HEK293 (cell line): ENCODE data around the gene SRP14.

Source experiments
- CTCF ChIA-PET: fragments of 350-600 bp; formaldehyde crosslinking; extraction: SDS; loops from one replicate; lab custom pipeline; 2021; ENCODE audit warnings: antibody characterized with exemption; lab: Yijun Ruan, JAX
- POLR2A ChIA-PET: fragments of 300-600 bp; formaldehyde crosslinking; extraction: SDS; loops from one replicate; lab custom pipeline; 2020; ENCODE audit warnings: antibody characterized with exemption, inconsistent platforms; lab: Yijun Ruan, JAX
- H3K27ac ChIP-seq: fragments of 200-500 bp; sonication (Bioruptor generic); 2 replicates; pipeline ENCODE4 v1.5.1; 2014; ENCODE audit warnings: low read depth, low read length, control low read depth, inconsistent platforms; ENCODE audit errors: extremely low read depth
- H3K36me3 ChIP-seq, 2 experiments: fragments of 200-500 bp in 1 of 2; sonication (Bioruptor generic) in 1 of 2; 1 replicate in 1 of 2; 2 replicates in 1 of 2; pipeline ENCODE4 v1.5.1; 2014 to 2017; ENCODE audit warnings: inconsistent platforms in 2 of 2, low read length in 2 of 2; ENCODE audit not compliant: control insufficient read depth in 2 of 2, insufficient read depth in 1 of 2
- H3K4me1 ChIP-seq: fragments of 200-500 bp; sonication (Bioruptor generic); 2 replicates; pipeline ENCODE4 v1.5.1; 2014; ENCODE audit warnings: mild to moderate bottlenecking, low read length, inconsistent platforms; ENCODE audit not compliant: control insufficient read depth, insufficient read depth
- H3K4me3 ChIP-seq: 2 replicates; pipeline ENCODE4 v1.5.1; 2011; ENCODE audit warnings: low read depth, mild to moderate bottlenecking, control low read depth, low read length, moderate library complexity
- H3K9me3 ChIP-seq: fragments of 200-500 bp; sonication (Bioruptor generic); 2 replicates; pipeline ENCODE4 v1.5.1; 2014; ENCODE audit warnings: low read depth, low read length, inconsistent platforms; ENCODE audit not compliant: control insufficient read depth, insufficient read depth
- HOXC10 ChIP-seq: sonication (generic); formaldehyde crosslinking; IDR thresholded peaks from 2 replicates; pipeline ENCODE4 v1.8.1; 2023; ENCODE audit warnings: mild to moderate bottlenecking, missing genetic modification reagents
- YY1 ChIP-seq: fragments of 450-650 bp; formaldehyde crosslinking; IDR thresholded peaks from 2 replicates; pipeline ENCODE4 v1.5.1; 2018; ENCODE audit warnings: missing biosample characterization, missing genetic modification characterization
- ZBTB17 ChIP-seq: fragments of 450-650 bp; formaldehyde crosslinking; IDR thresholded peaks from 2 replicates; pipeline ENCODE4 v1.5.1; 2016; ENCODE audit warnings: missing biosample characterization, missing genetic modification characterization
- ZBTB48 ChIP-seq: fragments of 450-650 bp; formaldehyde crosslinking; IDR thresholded peaks from 2 replicates; pipeline ENCODE4 v1.5.1; 2016; ENCODE audit warnings: missing biosample characterization, missing genetic modification characterization
- ZEB2 ChIP-seq: fragments of 450-650 bp; formaldehyde crosslinking; IDR thresholded peaks from 2 replicates; pipeline ENCODE4 v1.5.1; 2016; ENCODE audit warnings: missing biosample characterization, missing genetic modification characterization
- ZNF157 ChIP-seq: fragments of 450-650 bp; formaldehyde crosslinking; IDR thresholded peaks from 2 replicates; pipeline ENCODE4 v1.5.1; 2016; ENCODE audit warnings: missing biosample characterization, missing genetic modification characterization
- ZNF239 ChIP-seq: fragments of 450-650 bp; formaldehyde crosslinking; IDR thresholded peaks from 2 replicates; pipeline ENCODE4 v1.5.1; 2016; ENCODE audit warnings: missing biosample characterization, missing genetic modification characterization
- ZNF350 ChIP-seq: fragments of 450-650 bp; formaldehyde crosslinking; IDR thresholded peaks from 2 replicates; pipeline ENCODE4 v1.5.0; 2017; ENCODE audit warnings: missing biosample characterization, mild to moderate bottlenecking, missing genetic modification characterization
- ZNF354C ChIP-seq: fragments of 450-650 bp; formaldehyde crosslinking; IDR thresholded peaks from 2 replicates; pipeline ENCODE4 v1.5.1; 2016; ENCODE audit warnings: missing biosample characterization, missing genetic modification characterization, low read depth, borderline replicate concordance
- ZNF391 ChIP-seq: fragments of 450-650 bp; formaldehyde crosslinking; IDR thresholded peaks from 2 replicates; pipeline ENCODE4 v1.5.1; 2016; ENCODE audit warnings: low read depth, missing biosample characterization, missing genetic modification characterization, borderline replicate concordance
- ZNF585B ChIP-seq: fragments of 450-650 bp; formaldehyde crosslinking; IDR thresholded peaks from 2 replicates; pipeline ENCODE4 v1.5.1; 2016; ENCODE audit warnings: missing biosample characterization, missing genetic modification characterization
- ZNF623 ChIP-seq: fragments of 450-650 bp; formaldehyde crosslinking; IDR thresholded peaks from 2 replicates; pipeline ENCODE4 v1.5.1; 2016; ENCODE audit warnings: missing biosample characterization, missing genetic modification characterization
- ZNF677 ChIP-seq: fragments of 450-650 bp; IDR thresholded peaks from 2 replicates; pipeline ENCODE4 v1.5.0; 2018; ENCODE audit warnings: missing biosample characterization, mild to moderate bottlenecking, missing genetic modification characterization, moderate library complexity
- ZSCAN23 ChIP-seq: fragments of 450-650 bp; formaldehyde crosslinking; IDR thresholded peaks from 2 replicates; pipeline ENCODE4 v1.5.1; 2016; ENCODE audit warnings: missing biosample characterization, missing genetic modification characterization
- TF ChIP-seq, protein P1 (sequence below): fragments of 450-650 bp; formaldehyde crosslinking; IDR thresholded peaks from 2 replicates; pipeline ENCODE4 v1.5.1; 2016; ENCODE audit warnings: missing biosample characterization, missing genetic modification characterization
- TF ChIP-seq, protein P2 (sequence below): fragments of 450-650 bp; formaldehyde crosslinking; IDR thresholded peaks from 2 replicates; pipeline ENCODE4 v1.5.1; 2016; ENCODE audit warnings: missing biosample characterization, missing genetic modification characterization
- TF ChIP-seq, protein P3 (sequence below): fragments of 450-650 bp; formaldehyde crosslinking; IDR thresholded peaks from 2 replicates; pipeline ENCODE4 v1.5.1; 2016; ENCODE audit warnings: missing biosample characterization, missing genetic modification characterization
- TF ChIP-seq, protein P4 (sequence below): fragments of 450-650 bp; formaldehyde crosslinking; IDR thresholded peaks from 2 replicates; pipeline ENCODE4 v1.5.1; 2016; ENCODE audit warnings: missing biosample characterization, missing genetic modification characterization
- TF ChIP-seq, protein P5 (sequence below): sonication (generic); formaldehyde crosslinking; IDR thresholded peaks from 2 replicates; pipeline ENCODE4 v1.8.1; 2022; ENCODE audit warnings: mild to moderate bottlenecking, moderate library complexity, missing genetic modification reagents
- TF ChIP-seq, protein P6 (sequence below): fragments of 450-650 bp; formaldehyde crosslinking; IDR thresholded peaks from 2 replicates; pipeline ENCODE4 v1.5.1; 2017; ENCODE audit warnings: missing biosample characterization, missing genetic modification characterization

SRP14 gene

DNA sequence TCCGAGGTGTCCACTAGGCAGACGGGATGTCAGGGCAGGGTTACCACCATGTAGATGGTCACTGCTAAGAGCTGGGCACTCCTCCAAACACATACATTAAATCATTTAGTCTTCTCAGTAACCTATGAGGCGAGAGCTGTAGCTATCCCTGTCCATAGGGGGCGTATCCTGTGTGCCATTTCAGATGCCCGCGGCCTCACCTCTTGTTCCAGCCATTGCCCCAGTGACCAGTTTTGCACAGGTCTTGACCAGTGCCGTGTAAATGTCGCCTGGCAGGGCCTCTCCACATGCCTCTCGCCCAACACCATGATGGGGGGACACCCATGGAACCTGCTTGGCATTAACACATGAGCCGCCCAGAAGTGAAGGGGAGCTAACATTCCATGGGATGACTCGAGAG is 20.8 kb upstream of the SRP14 start:
- H3K36me3 ChIP-seq: no peaks in the 10 kb centered on the region
- POLR2A ChIA-PET: no interaction called here
- H3K4me3 ChIP-seq: no peak overlapping the region
- no peaks in the 10 kb centered on the region for H3K4me1 ChIP-seq
- CTCF ChIA-PET: interaction anchor here (0.6 to 1.2 kb wide), 8 partner anchors 11 to 831 kb away, joined by 3 to 4 read pairs (median 3); no protein-coding TSS in a partner anchor
- H3K27ac ChIP-seq: no peak overlapping the region
- no peaks in the 10 kb centered on the region for H3K9me3 ChIP-seq
- TF ChIP-seq, protein P1, sequence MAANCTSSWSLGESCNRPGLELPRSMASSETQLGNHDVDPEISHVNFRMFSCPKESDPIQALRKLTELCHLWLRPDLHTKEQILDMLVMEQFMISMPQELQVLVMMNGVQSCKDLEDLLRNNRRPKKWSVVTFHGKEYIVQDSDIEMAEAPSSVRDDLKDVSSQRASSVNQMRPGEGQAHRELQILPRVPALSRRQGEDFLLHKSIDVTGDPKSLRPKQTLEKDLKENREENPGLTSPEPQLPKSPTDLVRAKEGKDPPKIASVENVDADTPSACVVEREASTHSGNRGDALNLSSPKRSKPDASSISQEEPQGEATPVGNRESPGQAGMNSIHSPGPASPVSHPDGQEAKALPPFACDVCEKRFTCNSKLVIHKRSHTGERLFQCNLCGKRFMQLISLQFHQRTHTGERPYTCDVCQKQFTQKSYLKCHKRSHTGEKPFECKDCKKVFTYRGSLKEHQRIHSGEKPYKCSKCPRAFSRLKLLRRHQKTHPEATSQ (tag by site-specific recombination): no peak
- TF ChIP-seq ZBTB48 (no peak), ZNF677 (tag by site-specific recombination) (no peak), HOXC10 (CRISPR knock-in tag) (no peak), ZNF239 (no peak), ZEB2 (tag by site-specific recombination) (no peak), ZNF391 (tag by site-specific recombination) (no peak), ZNF623 (tag by site-specific recombination) (no peak), ZNF157 (no peak), ZBTB17 (tag by site-specific recombination) (no peak)
- TF ChIP-seq, protein P2, sequence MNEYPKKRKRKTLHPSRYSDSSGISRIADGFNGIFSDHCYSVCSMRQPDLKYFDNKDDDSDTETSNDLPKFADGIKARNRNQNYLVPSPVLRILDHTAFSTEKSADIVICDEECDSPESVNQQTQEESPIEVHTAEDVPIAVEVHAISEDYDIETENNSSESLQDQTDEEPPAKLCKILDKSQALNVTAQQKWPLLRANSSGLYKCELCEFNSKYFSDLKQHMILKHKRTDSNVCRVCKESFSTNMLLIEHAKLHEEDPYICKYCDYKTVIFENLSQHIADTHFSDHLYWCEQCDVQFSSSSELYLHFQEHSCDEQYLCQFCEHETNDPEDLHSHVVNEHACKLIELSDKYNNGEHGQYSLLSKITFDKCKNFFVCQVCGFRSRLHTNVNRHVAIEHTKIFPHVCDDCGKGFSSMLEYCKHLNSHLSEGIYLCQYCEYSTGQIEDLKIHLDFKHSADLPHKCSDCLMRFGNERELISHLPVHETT: no peak

DNA sequence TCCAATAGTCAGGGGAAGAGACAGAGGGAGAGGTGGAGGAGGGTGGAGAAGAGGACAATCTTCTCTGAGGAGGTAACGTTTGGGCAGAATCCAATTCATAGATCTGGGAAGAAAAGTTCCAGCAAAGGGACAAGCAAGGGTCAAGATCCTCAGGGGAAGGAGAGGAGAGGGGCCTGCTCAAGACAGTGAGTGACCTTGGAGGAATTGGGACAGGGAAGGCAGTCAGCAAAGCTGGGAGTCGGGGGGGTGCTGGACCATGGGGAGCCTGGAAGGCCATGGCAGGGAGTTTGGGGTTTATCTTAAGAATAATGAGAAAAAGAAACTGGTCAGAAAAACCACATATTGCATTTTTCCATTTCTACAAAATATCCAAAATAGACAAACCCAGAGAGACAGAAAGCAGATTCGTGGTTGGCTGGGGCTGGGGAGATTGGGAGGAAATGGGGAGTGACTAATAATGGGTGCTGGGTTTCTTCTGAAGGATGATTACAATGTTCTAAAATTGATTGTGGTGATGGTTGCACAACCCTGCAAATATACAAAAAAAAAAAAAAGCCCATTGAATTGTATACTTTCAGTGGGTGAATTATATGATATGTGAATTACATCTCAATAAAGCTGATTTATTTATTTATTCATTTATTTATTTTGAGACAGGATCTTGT is 19.6 kb upstream of the SRP14 start:
- Histone ChIP-seq H3K4me3 (no peak overlapping the region), H3K9me3 (no peaks in the 10 kb centered on the region), H3K36me3 (peaks cover 0 to 3% of the 10 kb centered on the region in 2 experiments; a peak in 1 of 3 replicates), H3K4me1 (0 out of 2 replicates have a peak, but pooled peaks cover 4% of the 10 kb centered on the region), H3K27ac (no peak overlapping the region)
- ChIA-PET CTCF (interaction anchor here (0.6 to 1.1 kb wide), 2 partner anchors 10 to 210 kb away, joined by 4 read pairs; no protein-coding TSS in a partner anchor), POLR2A (no interaction called here)
- no peak for TF ChIP-seq ZNF354C (tag by site-specific recombination)
- TF ChIP-seq ZNF585B (tag by site-specific recombination): no peak
- no peak for TF ChIP-seq ZNF350
- TF ChIP-seq, protein P3, sequence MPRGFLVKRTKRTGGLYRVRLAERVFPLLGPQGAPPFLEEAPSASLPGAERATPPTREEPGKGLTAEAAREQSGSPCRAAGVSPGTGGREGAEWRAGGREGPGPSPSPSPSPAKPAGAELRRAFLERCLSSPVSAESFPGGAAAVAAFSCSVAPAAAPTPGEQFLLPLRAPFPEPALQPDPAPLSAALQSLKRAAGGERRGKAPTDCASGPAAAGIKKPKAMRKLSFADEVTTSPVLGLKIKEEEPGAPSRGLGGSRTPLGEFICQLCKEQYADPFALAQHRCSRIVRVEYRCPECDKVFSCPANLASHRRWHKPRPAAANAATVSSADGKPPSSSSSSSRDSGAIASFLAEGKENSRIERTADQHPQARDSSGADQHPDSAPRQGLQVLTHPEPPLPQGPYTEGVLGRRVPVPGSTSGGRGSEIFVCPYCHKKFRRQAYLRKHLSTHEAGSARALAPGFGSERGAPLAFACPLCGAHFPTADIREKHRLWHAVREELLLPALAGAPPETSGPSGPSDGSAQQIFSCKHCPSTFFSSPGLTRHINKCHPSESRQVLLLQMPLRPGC (tag by site-specific recombination): no peak
- TF ChIP-seq, protein P4, sequence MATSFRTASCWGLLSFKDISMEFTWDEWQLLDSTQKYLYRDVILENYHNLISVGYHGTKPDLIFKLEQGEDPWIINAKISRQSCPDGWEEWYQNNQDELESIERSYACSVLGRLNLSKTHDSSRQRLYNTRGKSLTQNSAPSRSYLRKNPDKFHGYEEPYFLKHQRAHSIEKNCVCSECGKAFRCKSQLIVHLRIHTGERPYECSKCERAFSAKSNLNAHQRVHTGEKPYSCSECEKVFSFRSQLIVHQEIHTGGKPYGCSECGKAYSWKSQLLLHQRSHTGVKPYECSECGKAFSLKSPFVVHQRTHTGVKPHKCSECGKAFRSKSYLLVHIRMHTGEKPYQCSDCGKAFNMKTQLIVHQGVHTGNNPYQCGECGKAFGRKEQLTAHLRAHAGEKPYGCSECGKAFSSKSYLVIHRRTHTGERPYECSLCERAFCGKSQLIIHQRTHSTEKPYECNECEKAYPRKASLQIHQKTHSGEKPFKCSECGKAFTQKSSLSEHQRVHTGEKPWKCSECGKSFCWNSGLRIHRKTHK (tag by site-specific recombination): no peak
- TF ChIP-seq YY1: no peak
- TF ChIP-seq, protein P5, sequence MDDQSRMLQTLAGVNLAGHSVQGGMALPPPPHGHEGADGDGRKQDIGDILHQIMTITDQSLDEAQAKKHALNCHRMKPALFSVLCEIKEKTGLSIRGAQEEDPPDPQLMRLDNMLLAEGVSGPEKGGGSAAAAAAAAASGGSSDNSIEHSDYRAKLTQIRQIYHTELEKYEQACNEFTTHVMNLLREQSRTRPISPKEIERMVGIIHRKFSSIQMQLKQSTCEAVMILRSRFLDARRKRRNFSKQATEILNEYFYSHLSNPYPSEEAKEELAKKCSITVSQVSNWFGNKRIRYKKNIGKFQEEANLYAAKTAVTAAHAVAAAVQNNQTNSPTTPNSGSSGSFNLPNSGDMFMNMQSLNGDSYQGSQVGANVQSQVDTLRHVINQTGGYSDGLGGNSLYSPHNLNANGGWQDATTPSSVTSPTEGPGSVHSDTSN: no peak
- no peak for TF ChIP-seq ZSCAN23 (tag by site-specific recombination)
- TF ChIP-seq, protein P6, sequence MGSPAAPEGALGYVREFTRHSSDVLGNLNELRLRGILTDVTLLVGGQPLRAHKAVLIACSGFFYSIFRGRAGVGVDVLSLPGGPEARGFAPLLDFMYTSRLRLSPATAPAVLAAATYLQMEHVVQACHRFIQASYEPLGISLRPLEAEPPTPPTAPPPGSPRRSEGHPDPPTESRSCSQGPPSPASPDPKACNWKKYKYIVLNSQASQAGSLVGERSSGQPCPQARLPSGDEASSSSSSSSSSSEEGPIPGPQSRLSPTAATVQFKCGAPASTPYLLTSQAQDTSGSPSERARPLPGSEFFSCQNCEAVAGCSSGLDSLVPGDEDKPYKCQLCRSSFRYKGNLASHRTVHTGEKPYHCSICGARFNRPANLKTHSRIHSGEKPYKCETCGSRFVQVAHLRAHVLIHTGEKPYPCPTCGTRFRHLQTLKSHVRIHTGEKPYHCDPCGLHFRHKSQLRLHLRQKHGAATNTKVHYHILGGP (tag by site-specific recombination): no peak
